Measurements from ENCODE around the gene SDR9C7. TPM values are rescaled to one million over a fixed set of nuclear protein-coding genes. Genes with fewer than 3 reads are reported as not detected.
"Not testable (repeated sequence)": the region's sequence is repeated elsewhere in the genome, so short reads cannot be mapped to it uniquely, and the experiment has no call there.

SDR9C7 gene
- total RNA-seq (not detected in 2 replicates), polyA plus RNA-seq (not detected in 2 replicates)

DNA sequence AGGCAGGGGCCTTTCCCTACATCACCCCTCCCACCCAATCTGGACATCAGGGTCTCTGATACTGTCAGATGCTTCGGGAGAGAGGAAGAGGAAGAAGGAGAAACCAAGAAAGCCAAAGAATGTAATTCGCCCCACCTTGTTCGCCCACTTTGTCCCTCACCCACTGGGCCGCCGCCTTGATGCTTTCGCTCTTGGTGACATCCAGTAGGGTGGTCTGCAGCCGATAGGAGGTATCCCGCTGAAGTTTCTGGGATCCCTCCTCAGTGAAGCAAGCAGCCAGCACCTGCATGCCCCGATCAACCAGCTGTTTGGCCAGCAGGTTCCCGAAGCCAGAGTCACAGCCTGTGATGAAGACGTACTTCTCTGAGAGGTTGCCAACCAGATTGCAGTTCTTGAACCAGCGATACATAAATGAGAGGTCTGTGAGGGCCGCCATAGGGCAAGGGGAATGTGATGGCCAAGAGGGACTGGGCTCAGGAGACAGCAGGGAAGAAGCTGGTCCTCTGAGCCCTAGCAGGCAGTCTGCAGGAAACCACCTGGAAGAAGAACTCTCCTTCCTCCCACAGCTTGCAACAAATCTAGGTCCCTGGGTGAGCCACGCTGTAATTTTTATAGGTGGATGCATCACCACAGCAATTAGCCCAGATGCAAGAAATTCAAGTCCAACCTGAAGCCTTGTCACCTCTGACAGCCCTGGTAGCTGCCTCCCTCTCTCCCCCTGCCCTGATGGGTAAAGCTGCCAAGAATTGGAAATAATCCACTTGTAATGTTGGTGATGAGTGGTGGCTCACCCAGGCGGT lies at the start of gene SDR9C7:
Gene SDR9C7 (minus strand): TSS at position 583 of the 800 bp plus-strand sequence. CDS start 147 bp downstream, at position 436.
- no peaks in the 10 kb centered on the region for H3K36me3 ChIP-seq (replicated peaks; ENCODE audit: insufficient read depth, low read depth)
- no peaks in the 10 kb centered on the region for H4K20me1 ChIP-seq (ENCODE audit: insufficient read depth, poor library complexity, severe bottlenecking)
- H3K9me3 ChIP-seq (ENCODE audit: low read depth), result no peaks in the 10 kb centered on the region
- H3K4me3 ChIP-seq, result no peak within 1 kb of the TSS
- H3K4me1 ChIP-seq (ENCODE audit: insufficient read depth), result no peaks in the 10 kb centered on the region
- no peaks in the 10 kb centered on the region for H3K9me2 ChIP-seq (replicated peaks; ENCODE audit: insufficient read depth)
- WGBS (ENCODE audit: low lambda C conversion rate, missing lambda C conversion rate), result 95% methylated on average over 15 of the region's 15 CpGs
- H3K4me2 ChIP-seq, result no peak within 1 kb of the TSS
- H3K27ac ChIP-seq, result no peak within 1 kb of the TSS
- H3K27me3 ChIP-seq, result no peaks in the 10 kb centered on the region
- no peak within 1 kb of the TSS for H2AFZ ChIP-seq
- H3K79me2 ChIP-seq, result no peaks in the 10 kb centered on the region
- TF ChIP-seq EZH2 (IDR thresholded peaks at IDR 0.05; ENCODE audit: borderline replicate concordance), result no peak
- TF ChIP-seq, protein P1, sequence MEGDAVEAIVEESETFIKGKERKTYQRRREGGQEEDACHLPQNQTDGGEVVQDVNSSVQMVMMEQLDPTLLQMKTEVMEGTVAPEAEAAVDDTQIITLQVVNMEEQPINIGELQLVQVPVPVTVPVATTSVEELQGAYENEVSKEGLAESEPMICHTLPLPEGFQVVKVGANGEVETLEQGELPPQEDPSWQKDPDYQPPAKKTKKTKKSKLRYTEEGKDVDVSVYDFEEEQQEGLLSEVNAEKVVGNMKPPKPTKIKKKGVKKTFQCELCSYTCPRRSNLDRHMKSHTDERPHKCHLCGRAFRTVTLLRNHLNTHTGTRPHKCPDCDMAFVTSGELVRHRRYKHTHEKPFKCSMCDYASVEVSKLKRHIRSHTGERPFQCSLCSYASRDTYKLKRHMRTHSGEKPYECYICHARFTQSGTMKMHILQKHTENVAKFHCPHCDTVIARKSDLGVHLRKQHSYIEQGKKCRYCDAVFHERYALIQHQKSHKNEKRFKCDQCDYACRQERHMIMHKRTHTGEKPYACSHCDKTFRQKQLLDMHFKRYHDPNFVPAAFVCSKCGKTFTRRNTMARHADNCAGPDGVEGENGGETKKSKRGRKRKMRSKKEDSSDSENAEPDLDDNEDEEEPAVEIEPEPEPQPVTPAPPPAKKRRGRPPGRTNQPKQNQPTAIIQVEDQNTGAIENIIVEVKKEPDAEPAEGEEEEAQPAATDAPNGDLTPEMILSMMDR (IDR thresholded peaks at IDR 0.05; ENCODE audit: poor library complexity), result no peak
- no peak for TF ChIP-seq EZH2phosphoT487 (IDR thresholded peaks at IDR 0.05; ENCODE audit: low read depth, severe bottlenecking, unreplicated experiment)
- no peak for DNase-seq (ENCODE audit: low spot score)

DNA sequence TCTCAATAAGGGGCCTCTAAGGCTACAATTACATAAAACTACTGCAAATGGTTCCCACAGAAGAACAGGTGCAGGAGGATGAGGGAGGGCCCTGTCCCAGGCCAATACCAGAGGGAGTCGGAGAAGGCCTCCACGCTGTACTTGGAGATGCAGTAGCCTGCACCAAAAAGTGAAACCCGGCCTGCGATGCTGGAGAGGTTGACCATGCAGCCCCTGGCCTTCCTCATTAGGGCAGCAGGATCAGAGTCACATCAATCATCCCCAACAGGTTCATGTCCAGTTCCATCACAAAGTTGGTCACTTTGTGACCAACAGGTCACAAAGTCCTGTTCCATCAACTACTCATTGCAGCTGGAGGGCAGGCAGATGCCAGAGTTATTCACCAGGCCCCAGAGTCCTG lies 49.2 kb upstream of the SDR9C7 start:
- no peak overlapping the region for H3K27ac ChIP-seq
- 97% methylated on average over 4 of the region's 4 CpGs for WGBS (ENCODE audit: low lambda C conversion rate, missing lambda C conversion rate)

GRCh38 chr12:56982578-56983236 lies 48.5 kb upstream of the SDR9C7 start:
- not testable (repeated sequence) for H3K4me2 ChIP-seq; H3K4me3 ChIP-seq; H3K9me3 ChIP-seq (ENCODE audit: low read depth); H3K36me3 ChIP-seq (replicated peaks; ENCODE audit: insufficient read depth, low read depth); H4K20me1 ChIP-seq (ENCODE audit: insufficient read depth, poor library complexity, severe bottlenecking); H3K27me3 ChIP-seq; H3K27ac ChIP-seq; H3K4me1 ChIP-seq (ENCODE audit: insufficient read depth); H2AFZ ChIP-seq; H3K79me2 ChIP-seq; H3K9me2 ChIP-seq (replicated peaks; ENCODE audit: insufficient read depth); DNase-seq (ENCODE audit: low spot score)
- 80% methylated on average over 3 of the region's 3 CpGs for WGBS (ENCODE audit: low lambda C conversion rate, missing lambda C conversion rate)

More for the DNA sequence above, 49.2 kb upstream of the SDR9C7 start:
- Histone ChIP-seq H3K4me1 (ENCODE audit: insufficient read depth) (peaks cover 4% of the 10 kb centered on the region), H3K9me3 (ENCODE audit: low read depth) (no peaks in the 10 kb centered on the region), H3K4me2 (no peak overlapping the region), H2AFZ (no peak overlapping the region), H4K20me1 (ENCODE audit: insufficient read depth, poor library complexity, severe bottlenecking) (no peaks in the 10 kb centered on the region), H3K4me3 (no peak overlapping the region), H3K36me3 (replicated peaks; ENCODE audit: insufficient read depth, low read depth) (no peaks in the 10 kb centered on the region), H3K9me2 (replicated peaks; ENCODE audit: insufficient read depth) (no peaks in the 10 kb centered on the region), H3K27me3 (no peaks in the 10 kb centered on the region), H3K79me2 (no peaks in the 10 kb centered on the region)
- TF ChIP-seq EZH2phosphoT487 (IDR thresholded peaks at IDR 0.05; ENCODE audit: low read depth, severe bottlenecking, unreplicated experiment) (no peak), EZH2 (IDR thresholded peaks at IDR 0.05; ENCODE audit: borderline replicate concordance) (no peak)
- TF ChIP-seq, protein P1 (IDR thresholded peaks at IDR 0.05; ENCODE audit: poor library complexity), result no peak
- no peak for DNase-seq (ENCODE audit: low spot score)

DNA sequence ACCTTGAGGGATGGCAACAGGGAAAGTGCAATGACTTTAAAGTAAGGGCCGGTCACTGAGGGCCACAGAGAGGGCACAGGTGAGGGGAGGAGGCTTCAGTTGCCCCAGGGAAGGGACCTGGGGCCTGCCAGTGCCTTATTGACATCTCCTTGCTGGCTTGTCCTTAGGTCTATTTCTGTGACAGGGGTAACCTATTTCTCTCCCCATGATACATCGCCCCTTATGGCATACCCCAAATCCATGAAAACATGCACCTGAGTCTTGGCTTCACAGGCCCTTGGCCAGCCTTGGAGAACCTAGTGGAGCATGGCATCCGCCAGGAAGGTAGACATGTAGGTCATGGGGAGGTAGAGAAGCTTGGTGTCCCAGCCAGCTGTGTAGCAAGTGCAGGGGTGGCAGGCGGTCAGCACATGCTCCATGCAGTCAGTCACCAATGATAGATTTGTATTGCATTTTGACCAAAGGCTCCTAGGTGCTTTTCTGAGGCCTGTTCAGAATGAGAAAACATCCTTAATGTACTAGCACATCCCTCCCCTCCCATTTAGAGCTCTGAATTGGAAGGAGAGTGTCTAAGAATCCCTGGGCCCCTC lies 46.8 kb upstream of the SDR9C7 start:
- 97% methylated on average over 4 of the region's 4 CpGs for WGBS (ENCODE audit: low lambda C conversion rate, missing lambda C conversion rate)
- no peaks in the 10 kb centered on the region for H3K4me1 ChIP-seq (ENCODE audit: insufficient read depth)
- H3K4me2 ChIP-seq, result no peak overlapping the region
- no peak overlapping the region for H3K4me3 ChIP-seq
- no peaks in the 10 kb centered on the region for H3K79me2 ChIP-seq
- no peaks in the 10 kb centered on the region for H3K27me3 ChIP-seq
- no peak overlapping the region for H3K27ac ChIP-seq
- H3K9me2 ChIP-seq (replicated peaks; ENCODE audit: insufficient read depth), result no peaks in the 10 kb centered on the region
- no peaks in the 10 kb centered on the region for H4K20me1 ChIP-seq (ENCODE audit: insufficient read depth, poor library complexity, severe bottlenecking)
- H3K9me3 ChIP-seq (ENCODE audit: low read depth), result no peaks in the 10 kb centered on the region
- DNase-seq (ENCODE audit: low spot score), result no peak
- TF ChIP-seq, protein P1 (IDR thresholded peaks at IDR 0.05; ENCODE audit: poor library complexity), result no peak
- TF ChIP-seq EZH2phosphoT487 (IDR thresholded peaks at IDR 0.05; ENCODE audit: low read depth, severe bottlenecking, unreplicated experiment) (no peak), EZH2 (IDR thresholded peaks at IDR 0.05; ENCODE audit: borderline replicate concordance) (no peak)
- no peaks in the 10 kb centered on the region for H3K36me3 ChIP-seq (replicated peaks; ENCODE audit: insufficient read depth, low read depth)
- no peak overlapping the region for H2AFZ ChIP-seq

Data from hepatocyte (in vitro differentiated cells).